Midbrain (tissue), 1 donor: ENCODE data around the gene STOX1.
A peak's percentile ranks its signal among the peaks of the same experiment; 100 is the strongest.
"Not testable (repeated sequence)": the region's sequence is repeated elsewhere in the genome, so short reads cannot be mapped to it uniquely, and the experiment has no call there.

ENCODE experiments used
- DNase-seq: peaks from one replicate; lab custom pipeline; 2025; lab: John Stamatoyannopoulos, UW

STOX1 gene, protein sequence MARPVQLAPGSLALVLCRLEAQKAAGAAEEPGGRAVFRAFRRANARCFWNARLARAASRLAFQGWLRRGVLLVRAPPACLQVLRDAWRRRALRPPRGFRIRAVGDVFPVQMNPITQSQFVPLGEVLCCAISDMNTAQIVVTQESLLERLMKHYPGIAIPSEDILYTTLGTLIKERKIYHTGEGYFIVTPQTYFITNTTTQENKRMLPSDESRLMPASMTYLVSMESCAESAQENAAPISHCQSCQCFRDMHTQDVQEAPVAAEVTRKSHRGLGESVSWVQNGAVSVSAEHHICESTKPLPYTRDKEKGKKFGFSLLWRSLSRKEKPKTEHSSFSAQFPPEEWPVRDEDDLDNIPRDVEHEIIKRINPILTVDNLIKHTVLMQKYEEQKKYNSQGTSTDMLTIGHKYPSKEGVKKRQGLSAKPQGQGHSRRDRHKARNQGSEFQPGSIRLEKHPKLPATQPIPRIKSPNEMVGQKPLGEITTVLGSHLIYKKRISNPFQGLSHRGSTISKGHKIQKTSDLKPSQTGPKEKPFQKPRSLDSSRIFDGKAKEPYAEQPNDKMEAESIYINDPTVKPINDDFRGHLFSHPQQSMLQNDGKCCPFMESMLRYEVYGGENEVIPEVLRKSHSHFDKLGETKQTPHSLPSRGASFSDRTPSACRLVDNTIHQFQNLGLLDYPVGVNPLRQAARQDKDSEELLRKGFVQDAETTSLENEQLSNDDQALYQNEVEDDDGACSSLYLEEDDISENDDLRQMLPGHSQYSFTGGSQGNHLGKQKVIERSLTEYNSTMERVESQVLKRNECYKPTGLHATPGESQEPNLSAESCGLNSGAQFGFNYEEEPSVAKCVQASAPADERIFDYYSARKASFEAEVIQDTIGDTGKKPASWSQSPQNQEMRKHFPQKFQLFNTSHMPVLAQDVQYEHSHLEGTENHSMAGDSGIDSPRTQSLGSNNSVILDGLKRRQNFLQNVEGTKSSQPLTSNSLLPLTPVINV

DNA sequence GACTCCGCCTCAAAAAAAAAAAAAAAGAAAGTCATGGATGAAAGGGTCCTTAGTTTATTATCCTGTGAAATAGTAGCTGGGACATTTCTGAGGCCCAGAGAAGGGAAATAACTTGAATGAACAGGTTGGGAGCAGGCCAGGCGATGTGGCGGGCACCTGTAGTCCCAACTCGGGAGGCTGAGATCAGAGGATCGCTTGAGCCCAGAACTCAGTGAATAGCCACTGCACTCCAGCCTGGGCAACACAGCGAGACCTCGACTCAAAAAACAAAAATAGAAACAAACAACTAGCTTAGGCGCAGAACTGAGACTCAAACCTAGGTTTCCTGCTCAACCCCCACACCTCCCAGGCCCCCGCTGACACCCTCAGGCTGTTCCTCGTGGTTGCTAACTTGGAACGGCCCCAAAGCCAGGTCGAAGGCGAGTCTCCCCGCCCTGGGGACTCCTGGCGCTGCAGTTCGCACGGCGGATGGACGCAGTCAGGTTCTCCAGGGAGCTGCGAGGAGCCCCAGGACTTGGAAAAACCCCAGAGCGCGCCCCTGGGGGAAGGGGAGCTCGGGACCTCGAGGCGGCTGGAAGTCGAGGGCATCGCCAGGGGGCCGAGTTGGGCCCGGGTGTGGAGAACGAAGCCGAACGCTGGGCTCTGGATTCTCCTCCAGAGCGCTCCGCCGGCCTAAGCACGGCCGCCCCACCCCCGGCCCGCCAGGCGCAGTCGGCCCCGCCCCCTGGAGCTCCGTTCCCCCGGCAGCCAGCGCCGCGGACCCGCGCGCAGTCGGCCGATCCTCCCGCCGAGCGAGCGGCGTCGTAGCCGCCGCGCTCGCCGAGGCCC, at the start of gene STOX1:
Gene STOX1 (plus strand): TSS at position 768 of the 828 bp plus-strand sequence. CDS start 93 bp downstream, outside the sequence.
- peak; percentile 36 for DNase-seq

- DNase-seq: no peak
These were observed 45.4 kb upstream of the STOX1 start for GRCh38 chr10:68781613-68782574.

- DNase-seq: no peak
These were observed 42.9 kb upstream of the STOX1 start for GRCh38 chr10:68784476-68784875.

DNA sequence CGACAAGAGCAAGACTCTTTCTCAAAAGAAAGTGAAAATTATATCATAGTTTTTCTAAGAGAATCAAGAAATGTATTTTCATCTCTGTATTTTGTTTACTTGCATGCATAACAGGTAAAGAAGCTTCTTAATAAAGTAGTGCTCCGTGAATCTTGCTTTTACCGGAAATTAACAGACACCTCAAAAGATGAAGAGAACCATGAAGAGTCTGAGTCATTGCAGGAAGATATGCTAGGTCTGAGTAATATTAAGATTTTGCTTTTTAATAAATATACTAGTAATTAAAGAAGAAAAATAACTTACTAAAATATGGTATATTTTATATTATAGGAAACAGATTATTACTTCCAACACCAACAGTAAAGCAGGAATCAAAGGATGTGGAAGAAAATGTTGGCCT, 39.5 kb upstream of the STOX1 start:
- DNase-seq: no peak

DNA sequence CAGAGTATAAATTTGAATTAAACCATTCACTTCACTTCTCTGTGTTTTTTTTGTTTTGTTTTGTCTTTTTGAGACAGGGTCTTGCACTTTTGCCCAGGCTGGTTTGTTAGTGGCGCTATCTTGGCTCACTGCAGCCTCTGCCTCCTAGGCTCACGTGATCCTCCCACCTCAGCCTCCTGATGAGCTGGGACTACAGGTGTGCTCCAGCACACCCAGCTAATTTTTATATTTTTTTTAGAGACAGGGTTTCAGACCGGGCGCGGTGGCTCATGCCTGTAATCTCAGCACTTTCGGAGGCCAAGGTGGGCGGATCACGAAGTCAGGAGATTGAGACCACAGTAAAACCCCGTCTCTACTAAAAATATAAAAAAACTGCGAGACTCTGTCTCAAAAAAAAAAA, 36.9 kb upstream of the STOX1 start:
- no peak for DNase-seq

- no peak for DNase-seq
These were observed 35.2 kb upstream of the STOX1 start for GRCh38 chr10:68792115-68792514.

- no peak for DNase-seq
These were observed 31.3 kb upstream of the STOX1 start for GRCh38 chr10:68795886-68796532.

GRCh38 chr10:68796605-68797004, 30.7 kb upstream of the STOX1 start:
- no peak for DNase-seq

DNA sequence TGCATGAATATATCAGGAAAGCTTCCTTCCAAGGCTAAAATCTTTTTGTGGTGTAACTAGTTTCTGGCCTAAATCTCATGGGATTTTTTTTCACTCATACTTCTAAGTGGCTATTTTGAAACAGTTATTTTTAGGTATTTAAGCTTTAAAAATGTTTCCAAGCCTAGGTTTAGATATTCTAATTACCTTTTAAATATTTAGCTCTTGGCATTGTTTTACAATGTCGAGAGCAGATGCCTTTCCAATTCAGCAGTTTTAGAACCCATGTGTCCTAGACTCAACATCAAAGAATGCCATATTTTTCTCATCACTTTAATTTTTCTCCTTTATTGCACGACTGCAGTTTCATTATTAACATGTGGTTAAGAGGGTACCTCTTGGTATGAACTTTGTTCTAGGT, 27.1 kb upstream of the STOX1 start:
- DNase-seq: no peak

DNA sequence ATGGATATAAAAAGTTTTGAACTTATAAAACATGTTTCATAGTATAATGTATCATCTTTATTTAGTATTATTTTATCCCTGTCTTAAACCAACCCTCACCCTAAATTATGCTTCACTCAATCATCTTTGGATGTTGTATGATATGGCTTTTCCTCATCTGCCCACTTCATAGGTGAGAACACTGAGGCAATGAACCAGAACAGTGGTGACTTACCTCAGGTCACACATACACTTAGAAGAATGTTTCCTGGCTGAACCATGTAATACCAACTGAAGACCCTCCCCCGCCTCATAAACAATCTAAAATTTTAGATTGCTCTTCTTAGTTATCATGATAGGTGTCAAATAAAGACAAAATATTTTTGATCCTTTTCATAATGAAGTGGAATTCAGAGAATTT, 22.6 kb upstream of the STOX1 start:
- no peak for DNase-seq

GRCh38 chr10:68810830-68811229, 16.5 kb upstream of the STOX1 start:
- not testable (repeated sequence) for DNase-seq

- no peak for DNase-seq
These were observed 15.9 kb upstream of the STOX1 start for GRCh38 chr10:68811314-68812009.

- DNase-seq: no peak
These were observed 14.9 kb upstream of the STOX1 start for GRCh38 chr10:68812420-68812819.

GRCh38 chr10:68813559-68813958, 13.8 kb upstream of the STOX1 start:
- DNase-seq: peak; percentile 66

DNA sequence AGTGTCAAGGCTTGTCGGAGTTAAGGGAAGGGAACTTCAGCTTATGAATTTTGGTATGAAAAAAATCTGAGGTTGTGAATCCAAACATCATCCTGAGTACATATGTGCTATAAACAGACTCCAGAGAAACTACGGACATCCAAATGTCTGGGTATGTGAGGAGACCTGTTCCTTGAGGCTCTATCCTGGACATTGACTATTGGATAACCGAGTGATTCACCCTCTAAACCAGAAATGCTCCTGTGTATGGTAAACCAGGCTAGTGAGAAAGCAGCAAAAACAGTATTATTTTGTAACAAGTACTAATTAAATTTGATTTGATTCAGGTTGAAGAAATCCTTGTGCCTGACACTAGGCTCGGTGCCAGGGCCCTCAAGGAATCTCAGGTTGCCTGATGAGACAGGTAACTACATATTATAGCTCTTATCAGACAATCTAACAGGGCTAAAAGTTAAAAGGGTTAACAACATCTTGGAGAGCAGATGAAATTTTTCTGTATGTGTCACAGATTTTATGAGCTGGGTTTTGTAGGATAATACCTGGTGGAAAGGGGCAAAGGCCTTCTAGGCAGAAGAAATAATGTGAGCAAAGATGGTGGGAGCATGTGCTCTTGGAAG, 10.4 kb upstream of the STOX1 start:
- DNase-seq: no peak

DNA sequence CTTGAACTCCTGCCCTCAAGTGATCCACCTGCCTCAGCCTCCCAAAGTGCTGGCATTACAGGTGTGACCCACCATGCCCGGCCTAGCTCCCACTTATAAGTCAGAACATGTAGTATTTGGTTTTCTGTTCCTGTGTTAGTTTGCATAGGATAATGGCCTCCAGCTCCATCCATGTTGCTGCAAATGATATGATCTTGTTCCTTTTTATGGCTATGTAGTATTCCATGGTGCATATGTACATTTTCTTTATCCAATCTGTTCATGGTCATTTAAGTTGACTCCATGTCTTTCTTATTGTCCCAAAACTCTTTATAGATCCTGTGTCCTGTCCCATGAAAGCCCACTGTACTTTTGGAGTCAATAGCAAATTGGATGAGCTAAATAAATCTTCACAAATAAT, 7.0 kb upstream of the STOX1 start:
- DNase-seq: not testable (repeated sequence)

DNA sequence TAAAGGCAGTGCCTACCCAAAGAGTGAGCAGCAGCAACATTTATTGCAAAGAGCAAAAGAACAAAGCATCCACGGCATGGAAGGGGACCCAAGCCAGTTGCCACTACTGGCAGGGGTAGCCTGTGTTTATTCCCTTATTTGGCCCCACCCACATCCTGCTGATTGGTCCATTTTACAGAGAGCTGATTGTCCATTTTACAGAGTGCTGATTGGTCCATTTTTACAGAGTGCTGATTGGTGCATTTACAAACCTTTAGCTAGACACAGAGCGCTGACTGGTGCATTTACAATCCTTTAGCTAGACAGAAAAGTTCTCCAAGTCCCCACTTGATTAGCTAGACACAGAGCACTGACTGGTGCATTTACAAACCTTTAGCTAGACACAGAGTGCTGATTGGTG, 4.7 kb upstream of the STOX1 start:
- not testable (repeated sequence) for DNase-seq

DNA sequence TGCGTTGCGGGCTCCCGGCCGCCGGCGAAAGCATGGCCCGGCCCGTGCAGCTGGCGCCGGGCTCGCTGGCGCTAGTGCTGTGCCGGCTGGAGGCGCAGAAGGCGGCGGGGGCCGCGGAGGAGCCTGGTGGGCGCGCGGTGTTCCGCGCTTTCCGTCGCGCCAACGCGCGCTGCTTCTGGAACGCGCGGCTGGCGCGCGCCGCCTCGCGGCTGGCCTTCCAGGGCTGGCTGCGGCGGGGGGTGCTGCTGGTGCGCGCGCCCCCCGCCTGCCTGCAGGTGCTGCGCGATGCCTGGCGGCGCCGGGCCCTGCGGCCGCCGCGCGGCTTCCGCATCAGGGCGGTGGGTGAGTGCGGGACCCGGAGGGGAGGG, 245 bp downstream of the STOX1 start:
- not testable (repeated sequence) for DNase-seq

GRCh38 chr10:68828083-68828601, 811 bp downstream of the STOX1 start:
- DNase-seq: not testable (repeated sequence)
